Left colon (tissue), 2 donors: ENCODE measurements around the gene SMAD7. TPM values are rescaled to one million over a fixed set of nuclear protein-coding genes. Genes with fewer than 3 reads are reported as not detected.

ENCODE experiments used
- ATAC-seq: fragments of 200-7000 bp; cut with Tn5 transposase; one replicate; pipeline ENCODE4 v1.9.1; 2020; ENCODE audit warnings: mild to moderate bottlenecking, moderate library complexity
- DNase-seq, 2 donors: peaks; one replicate each; pipeline ENCODE4 v3.0.0-alpha.2; 2020
- intact Hi-C, 2 donors: fragments of 100-400 bp; cut with DNase I in 1 of 2; cut with micrococcal nuclease in 1 of 2; formaldehyde crosslinking; loops; one replicate each; pipeline versions ENCODE4 v1.11.2 to v1.14.0; 2022; cut with DNase I, micrococcal nuclease
- total RNA-seq, 2 donors: library from RNA; stranded (reverse); fragmentation: NEBNext Ultra II Directional; extraction: Animal tissue kit (Norgen Biotek cat#: 25700); gene quantifications; one replicate each; pipeline ENCODE4 v1.2.1, GENCODE V29; 2021
- donor health status: DM: no; HTN: no; CAD: no.
- donor health status: DM: yes; HTN: yes; CAD: no.

SMAD7 gene
- total RNA-seq, 2 donors from 2014 or later, result 36.4 to 50.0 TPM

- no peak for ATAC-seq
- DNase-seq, result no peak
- intact Hi-C loops, result no loop called here
These were observed 13.1 kb upstream of the SMAD7 start for GRCh38 chr18:48963586-48964470.

GRCh38 chr18:48962994-48963561 is 12.3 kb upstream of the SMAD7 start:
- ATAC-seq (no peak), DNase-seq (no peak)
- intact Hi-C loops, result no loop called here

GRCh38 chr18:48962252-48962993 is 11.7 kb upstream of the SMAD7 start:
- ATAC-seq (no peak), DNase-seq (no peak)
- intact Hi-C loops, result no loop called here

GRCh38 chr18:48961547-48961946 is 10.8 kb upstream of the SMAD7 start:
- peak; percentile 31 for ATAC-seq
- intact Hi-C loops, result no loop called here
- no peak for DNase-seq

- DNase-seq, result no peak
- ATAC-seq, result peak; percentile 34
These were observed 9.5 kb upstream of the SMAD7 start for GRCh38 chr18:48959921-48960920.

GRCh38 chr18:48959551-48959920 is 8.8 kb upstream of the SMAD7 start:
- intact Hi-C loops, result no loop called here
- ATAC-seq (no peak), DNase-seq (no peak)

More at GRCh38 chr18:48959921-48960920, 9.5 kb upstream of the SMAD7 start:
- intact Hi-C loops, result no loop called here

GRCh38 chr18:48958951-48959350 is 8.2 kb upstream of the SMAD7 start:
- DNase-seq, result no peak
- no peak for ATAC-seq
- intact Hi-C loops, result no loop called here

- no peak for ATAC-seq
- intact Hi-C loops, result no loop called here
These were observed 6.9 kb upstream of the SMAD7 start for GRCh38 chr18:48957616-48958015.

GRCh38 chr18:48957136-48957535 is 6.4 kb upstream of the SMAD7 start:
- DNase-seq, result no peak
- intact Hi-C loops, result no loop called here
- ATAC-seq, result no peak

More at GRCh38 chr18:48957616-48958015, 6.9 kb upstream of the SMAD7 start:
- DNase-seq, result no peak

- DNase-seq (no peak), ATAC-seq (no peak)
- intact Hi-C loops, result no loop called here
These were observed 5.6 kb upstream of the SMAD7 start for GRCh38 chr18:48956356-48956755.

- DNase-seq (no peak), ATAC-seq (no peak)
- intact Hi-C loops, result no loop called here
These were observed 5.1 kb upstream of the SMAD7 start for GRCh38 chr18:48955830-48956261.

- intact Hi-C loops, result no loop called here
- ATAC-seq (no peak), DNase-seq (no peak)
These were observed 4.4 kb upstream of the SMAD7 start for GRCh38 chr18:48954886-48955819.

GRCh38 chr18:48953104-48953706 is 2.4 kb upstream of the SMAD7 start:
- ATAC-seq (peak; percentile 0), DNase-seq (no peak)
- intact Hi-C loops, result no loop called here

GRCh38 chr18:48952287-48953103 is 1.7 kb upstream of the SMAD7 start:
- peak; percentile 74 to 85 for DNase-seq
- intact Hi-C loops, result no loop called here
- ATAC-seq, result peak; percentile 65

GRCh38 chr18:48951448-48952286 is 902 bp upstream of the SMAD7 start:
- ATAC-seq (peak; percentile 61), DNase-seq (peak; percentile 87 to 89)
- intact Hi-C loops, result no loop called here
